HEK293 (cell line): Measurements from ENCODE around the gene KRT32.

Source experiments
- CTCF ChIP-seq: fragments of 450-650 bp; formaldehyde crosslinking; IDR thresholded peaks from 2 replicates; pipeline ENCODE4 v1.5.1; 2016; ENCODE audit warnings: missing biosample characterization, missing genetic modification characterization
- KLF16 ChIP-seq: fragments of 450-650 bp; formaldehyde crosslinking; IDR thresholded peaks from 2 replicates; pipeline ENCODE4 v1.5.1; 2017; ENCODE audit warnings: missing biosample characterization, missing genetic modification characterization
- ZNF175 ChIP-seq: fragments of 450-650 bp; formaldehyde crosslinking; IDR thresholded peaks from 2 replicates; pipeline ENCODE4 v1.5.1; 2016; ENCODE audit warnings: missing biosample characterization, missing genetic modification characterization
- ZNF248 ChIP-seq: fragments of 450-650 bp; formaldehyde crosslinking; IDR thresholded peaks from 2 replicates; pipeline ENCODE4 v1.5.1; 2017; ENCODE audit warnings: missing biosample characterization, missing genetic modification characterization
- ZNF350 ChIP-seq: fragments of 450-650 bp; formaldehyde crosslinking; IDR thresholded peaks from 2 replicates; pipeline ENCODE4 v1.5.0; 2017; ENCODE audit warnings: missing biosample characterization, mild to moderate bottlenecking, missing genetic modification characterization
- ZNF398 ChIP-seq: fragments of 450-650 bp; formaldehyde crosslinking; IDR thresholded peaks from 2 replicates; pipeline ENCODE4 v1.5.1; 2017; ENCODE audit warnings: missing biosample characterization, missing genetic modification characterization
- ZNF426 ChIP-seq: fragments of 450-650 bp; formaldehyde crosslinking; IDR thresholded peaks from 2 replicates; pipeline ENCODE4 v1.5.1; 2017; ENCODE audit warnings: missing biosample characterization, missing genetic modification characterization, mild to moderate bottlenecking, inconsistent platforms, moderate library complexity
- ZNF707 ChIP-seq: fragments of 450-650 bp; formaldehyde crosslinking; IDR thresholded peaks from 2 replicates; pipeline ENCODE4 v1.5.1; 2016; ENCODE audit warnings: missing biosample characterization, missing genetic modification characterization
- ZNF843 ChIP-seq: fragments of 450-650 bp; formaldehyde crosslinking; IDR thresholded peaks from 2 replicates; pipeline ENCODE4 v1.5.1; 2016; ENCODE audit warnings: missing biosample characterization, missing genetic modification characterization
- ZSCAN30 ChIP-seq: fragments of 450-650 bp; IDR thresholded peaks from 2 replicates; pipeline ENCODE4 v1.5.1; 2018; ENCODE audit warnings: missing biosample characterization, mild to moderate bottlenecking, missing genetic modification characterization, moderate library complexity
- ZSCAN5A ChIP-seq: fragments of 450-650 bp; formaldehyde crosslinking; IDR thresholded peaks from 2 replicates; pipeline ENCODE4 v1.5.1; 2016; ENCODE audit warnings: missing biosample characterization, missing genetic modification characterization

GRCh38 chr17:41464682-41465081 is 2.5 kb downstream of the KRT32 start:
- no peak for TF ChIP-seq CTCF (tag by site-specific recombination)
- TF ChIP-seq ZNF707 (tag by site-specific recombination), result no peak
- no peak for TF ChIP-seq ZNF398 (tag by site-specific recombination)
- TF ChIP-seq KLF16 (tag by site-specific recombination), result no peak
- TF ChIP-seq ZSCAN5A (tag by site-specific recombination), result no peak
- TF ChIP-seq ZNF350, result no peak
- no peak for TF ChIP-seq ZNF175 (tag by site-specific recombination)
- TF ChIP-seq ZNF843 (tag by site-specific recombination), result no peak
- TF ChIP-seq ZSCAN30 (tag by site-specific recombination), result no peak
- TF ChIP-seq ZNF426 (tag by site-specific recombination), result no peak
- no peak for TF ChIP-seq ZNF248
